Breast epithelium (tissue), 3 donors: Measurements from ENCODE around the gene TTI1.

Source experiments
- CTCF ChIP-seq, 3 donors: fragments of 450-650 bp; IDR thresholded peaks; one replicate each; pipeline ENCODE4 v1.5.1; 2016 to 2017; ENCODE audit warnings: antibody characterized with exemption in 3 of 3, mild to moderate bottlenecking in 3 of 3, moderate library complexity in 3 of 3
- POLR2A ChIP-seq: fragments of 450-650 bp; IDR thresholded peaks from one replicate; pipeline ENCODE4 v1.6.1; 2016; ENCODE audit warnings: antibody characterized with exemption, mild to moderate bottlenecking, moderate library complexity
- POLR2AphosphoS5 ChIP-seq, 3 donors: sonication (generic); formaldehyde crosslinking; IDR thresholded peaks; one replicate each; pipeline ENCODE4 v1.6.1; 2017; ENCODE audit warnings: antibody characterized with exemption in 3 of 3

DNA sequence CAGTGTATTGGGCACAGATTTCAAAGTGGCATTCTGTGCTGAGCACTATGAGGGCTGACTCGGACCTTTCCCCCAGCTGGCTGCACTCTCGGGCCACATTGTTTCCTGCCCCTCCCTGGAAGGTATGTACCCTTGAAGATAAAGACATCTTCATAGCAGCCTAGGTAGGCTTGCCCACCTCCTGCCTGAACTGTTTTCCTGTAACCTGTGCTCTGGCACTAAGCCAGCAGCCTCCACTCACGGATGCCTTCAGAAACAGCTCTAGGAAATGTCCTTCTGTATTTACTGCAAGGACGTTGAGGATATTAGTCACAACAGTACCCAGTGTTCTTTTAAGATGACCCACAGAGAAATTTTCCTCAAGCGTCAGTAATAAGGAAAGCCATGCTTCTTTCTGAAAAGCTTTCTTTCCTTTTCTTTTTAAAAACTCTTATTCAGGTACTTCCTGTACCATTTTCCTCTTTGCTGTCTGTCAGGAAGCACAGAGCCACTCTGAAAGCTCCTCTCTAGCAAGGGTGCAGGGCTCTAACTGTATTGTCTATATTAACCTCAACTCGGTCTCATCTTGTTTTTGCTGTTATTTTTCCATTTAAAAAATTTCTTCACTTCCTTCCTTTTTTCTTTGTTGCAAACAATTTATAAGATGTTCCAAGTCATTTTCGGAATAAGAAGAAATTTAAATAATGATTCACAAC is 43.5 kb downstream of the TTI1 start:
- TF ChIP-seq CTCF (IDR thresholded peaks at IDR 0.05) (no peak), POLR2A (no peak), POLR2AphosphoS5 (IDR thresholded peaks at IDR 0.05) (no peak)
